GM12864 (cell line): ENCODE measurements around the gene DCP1B.

Experiments
- DNase-seq: peaks from one replicate; pipeline ENCODE4 v3.0.0-alpha.2; 2011; ENCODE audit warnings: low read depth
- H3K4me3 ChIP-seq: 2 replicates; pipeline ENCODE4 v1.5.1; 2011; ENCODE audit warnings: mild to moderate bottlenecking, low read depth, low read length, control low read depth
- CTCF ChIP-seq: IDR thresholded peaks from 2 replicates; pipeline ENCODE4 v1.5.1; 2011; ENCODE audit warnings: low read depth, mild to moderate bottlenecking, moderate library complexity, low read length, control low read depth, inconsistent platforms; ENCODE audit errors: missing control alignments

The DCP1B gene

GRCh38 chr12:1914114-1914911, 89.9 kb downstream of the DCP1B start:
- no peak for DNase-seq
- no peak for TF ChIP-seq CTCF
- H3K4me3 ChIP-seq: no peak overlapping the region

GRCh38 chr12:1913377-1914113, 90.7 kb downstream of the DCP1B start:
- TF ChIP-seq CTCF: no peak
- no peak overlapping the region for H3K4me3 ChIP-seq
- no peak for DNase-seq

GRCh38 chr12:1912580-1913376, 91.5 kb downstream of the DCP1B start:
- DNase-seq: no peak
- no peak overlapping the region for H3K4me3 ChIP-seq
- TF ChIP-seq CTCF: no peak

GRCh38 chr12:1911598-1912575, 92.4 kb downstream of the DCP1B start:
- no peak for DNase-seq
- TF ChIP-seq CTCF: no peak
- no peak overlapping the region for H3K4me3 ChIP-seq

GRCh38 chr12:1910468-1910867, 93.8 kb downstream of the DCP1B start:
- no peak overlapping the region for H3K4me3 ChIP-seq
- no peak for DNase-seq
- TF ChIP-seq CTCF: no peak

- no peak overlapping the region for H3K4me3 ChIP-seq
Observed at GRCh38 chr12:1908758-1909157, 95.5 kb downstream of the DCP1B start.

More at GRCh38 chr12:1908758-1909157, 95.5 kb downstream of the DCP1B start:
- TF ChIP-seq CTCF: no peak
- no peak for DNase-seq
